Measurements from ENCODE around the gene CYP26C1.

The CYP26C1 gene

DNA sequence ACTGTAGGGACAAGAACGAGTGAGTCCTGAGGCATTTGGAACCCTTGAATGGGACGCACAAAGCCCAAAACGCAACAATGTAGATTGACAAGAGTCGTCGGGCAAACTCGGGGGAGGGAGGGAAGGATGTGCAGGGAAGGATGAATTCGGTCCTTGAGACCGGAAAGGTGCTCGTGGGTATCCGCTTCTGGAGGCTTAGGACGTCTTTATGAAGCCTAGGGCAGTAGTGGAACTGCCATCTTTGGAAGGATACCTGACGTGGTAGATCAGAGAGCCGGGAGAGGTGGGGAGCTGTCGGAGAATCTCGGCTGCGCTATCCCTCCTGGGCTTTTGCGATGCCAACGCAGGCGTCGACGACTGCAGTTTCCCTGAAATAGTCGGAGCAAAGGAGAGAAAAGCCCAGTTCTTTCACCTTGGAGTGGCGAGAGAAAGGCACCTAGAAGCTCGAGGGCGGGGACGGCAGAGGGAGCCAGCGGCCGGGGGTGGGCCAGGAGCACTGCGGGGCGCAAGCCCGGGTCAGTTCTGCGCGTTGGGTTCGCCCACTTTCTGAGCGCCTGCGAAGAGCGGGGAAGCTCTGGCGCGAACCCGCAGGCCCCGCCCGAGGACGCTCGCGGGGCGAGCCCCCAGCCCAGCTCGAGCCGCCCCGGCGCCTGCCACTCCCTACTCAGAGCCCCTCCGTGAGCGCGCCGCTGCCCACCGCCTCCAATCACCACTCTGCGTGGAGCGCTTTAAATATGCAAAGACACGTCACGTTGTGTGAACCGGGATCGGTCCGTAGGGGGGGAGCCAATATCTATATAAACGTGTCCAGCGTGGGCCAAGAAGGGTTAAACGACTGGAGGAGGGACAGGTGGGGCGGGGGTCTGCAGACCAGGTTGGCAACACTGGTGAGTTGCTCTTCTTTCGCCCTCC lies at the start of gene CYP26C1:
CYP26C1 (plus strand) TSS at position 824 of the 912 bp plus-strand sequence. CDS start 466 bp downstream, outside the sequence.
- no peak for TF ChIP-seq CTCF (IDR thresholded peaks at IDR 0.05)
- Histone ChIP-seq H3K27ac (no peak within 1 kb of the TSS), H3K4me1 (ENCODE audit: control insufficient read depth in 1 of 2, insufficient read depth in 1 of 2, low read depth in 1 of 2, low read length in 1 of 2) (peaks cover 10 to 12% of the 10 kb centered on the region in 2 experiments), H3K9me3 (no peaks in the 10 kb centered on the region), H3K27me3 (peaks cover 64% of the 10 kb centered on the region), H3K4me3 (ENCODE audit: low read depth in 1 of 2, low read length in 1 of 2) (no peak within 1 kb of the TSS), H3K36me3 (peaks cover 32% of the 10 kb centered on the region)

- Histone ChIP-seq H3K27me3 (no peaks in the 10 kb centered on the region), H3K27ac (no peak overlapping the region), H3K4me3 (ENCODE audit: low read depth in 1 of 2, low read length in 1 of 2) (no peak overlapping the region), H3K9me3 (no peaks in the 10 kb centered on the region), H3K4me1 (ENCODE audit: control insufficient read depth in 1 of 2, insufficient read depth in 1 of 2, low read depth in 1 of 2, low read length in 1 of 2) (no peaks in the 10 kb centered on the region), H3K36me3 (peaks cover 47% of the 10 kb centered on the region)
- no peak for TF ChIP-seq CTCF (IDR thresholded peaks at IDR 0.05)
Observed at GRCh38 chr10:93015722-93016121, 44.9 kb upstream of the CYP26C1 start.

DNA sequence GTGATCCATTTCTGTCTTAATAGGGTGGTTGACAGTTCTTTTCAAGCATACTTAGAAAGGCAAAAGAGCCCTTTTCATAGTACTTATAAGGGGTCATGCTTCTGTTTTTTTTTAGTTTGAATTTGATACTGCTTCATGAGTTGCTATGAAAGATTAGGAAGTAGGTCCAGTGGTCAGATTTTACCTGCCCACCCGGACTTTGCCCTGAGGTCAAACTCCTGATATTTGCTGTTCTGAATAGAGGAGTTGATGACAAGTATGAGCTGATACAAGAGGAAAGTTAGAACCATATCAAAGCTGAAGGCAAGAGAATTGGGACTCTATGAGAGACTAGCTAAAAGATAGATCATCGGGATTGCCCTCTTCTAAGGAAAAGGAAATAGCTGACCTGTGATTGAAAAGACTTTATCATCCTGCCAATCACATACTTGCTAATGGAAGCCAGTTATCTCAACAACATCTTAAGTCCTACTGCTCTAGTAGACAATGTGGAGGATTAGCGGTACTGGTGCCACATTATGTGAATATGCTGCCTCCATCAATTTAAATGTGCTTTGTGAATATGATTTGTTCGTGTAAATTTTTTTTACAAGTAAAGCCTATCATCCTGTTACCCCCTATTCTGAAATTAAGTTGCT lies 37.5 kb upstream of the CYP26C1 start:
- TF ChIP-seq CTCF (IDR thresholded peaks at IDR 0.05) = no peak
- no peak overlapping the region for H3K4me3 ChIP-seq (ENCODE audit: low read depth in 1 of 2, low read length in 1 of 2)
- H3K4me1 ChIP-seq (ENCODE audit: control insufficient read depth in 1 of 2, insufficient read depth in 1 of 2, low read depth in 1 of 2, low read length in 1 of 2) = no peaks in the 10 kb centered on the region
- H3K9me3 ChIP-seq = no peaks in the 10 kb centered on the region
- peaks cover 47% of the 10 kb centered on the region for H3K36me3 ChIP-seq
- H3K27me3 ChIP-seq = no peaks in the 10 kb centered on the region
- H3K27ac ChIP-seq = no peak overlapping the region

DNA sequence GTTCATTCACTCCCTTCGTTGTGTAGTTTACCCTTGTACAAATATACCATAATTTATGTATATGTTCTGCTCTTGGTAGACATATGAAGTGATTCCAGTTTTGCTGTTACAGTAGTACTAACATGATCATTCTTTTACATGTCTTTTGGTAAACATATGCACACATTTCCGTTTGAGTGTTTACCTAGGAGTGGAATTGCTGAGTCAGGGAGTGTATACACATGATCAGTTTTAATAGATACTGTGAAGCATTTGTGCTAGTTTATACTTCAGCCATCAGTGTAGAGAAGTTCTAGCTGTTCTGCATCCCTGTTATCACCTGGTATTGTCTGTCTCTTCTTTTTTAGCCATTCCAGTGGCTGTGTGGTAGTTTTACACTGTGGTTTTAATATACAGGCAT lies 34.5 kb upstream of the CYP26C1 start:
- no peak for TF ChIP-seq CTCF (IDR thresholded peaks at IDR 0.05)
- no peaks in the 10 kb centered on the region for H3K4me1 ChIP-seq (ENCODE audit: control insufficient read depth in 1 of 2, insufficient read depth in 1 of 2, low read depth in 1 of 2, low read length in 1 of 2)
- no peaks in the 10 kb centered on the region for H3K27me3 ChIP-seq
- H3K4me3 ChIP-seq (ENCODE audit: low read depth in 1 of 2, low read length in 1 of 2) = no peak overlapping the region
- H3K27ac ChIP-seq = no peak overlapping the region
- peaks cover 45% of the 10 kb centered on the region for H3K36me3 ChIP-seq
- no peaks in the 10 kb centered on the region for H3K9me3 ChIP-seq

DNA sequence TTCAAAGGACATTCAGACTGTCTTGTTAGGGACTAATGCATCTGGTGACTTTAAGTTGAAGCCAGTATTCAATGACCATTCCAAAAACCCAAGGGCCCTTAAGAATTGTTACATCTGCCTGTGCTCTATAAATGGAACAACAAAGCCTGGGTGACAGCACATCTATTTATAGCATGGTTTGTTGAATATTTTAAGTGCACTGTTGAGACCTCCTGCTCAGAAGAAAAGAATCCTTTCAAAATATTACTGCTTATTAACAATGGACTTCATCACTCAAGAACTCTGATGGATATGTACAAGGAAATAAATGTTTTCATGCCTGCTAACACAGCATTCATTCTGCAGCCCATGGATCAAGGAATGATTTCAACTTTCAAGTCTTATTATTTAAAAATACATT lies 33.1 kb upstream of the CYP26C1 start:
- TF ChIP-seq CTCF (IDR thresholded peaks at IDR 0.05) = no peak
- Histone ChIP-seq H3K27me3 (no peaks in the 10 kb centered on the region), H3K36me3 (peaks cover 43% of the 10 kb centered on the region), H3K27ac (no peak overlapping the region), H3K4me1 (ENCODE audit: control insufficient read depth in 1 of 2, insufficient read depth in 1 of 2, low read depth in 1 of 2, low read length in 1 of 2) (no peaks in the 10 kb centered on the region), H3K9me3 (no peaks in the 10 kb centered on the region), H3K4me3 (ENCODE audit: low read depth in 1 of 2, low read length in 1 of 2) (no peak overlapping the region)

Measured in neutrophil (primary cell).